ENCODE data around the gene GINS2.

GINS2 gene

GRCh38 chr16:85657996-85658395 is 30.8 kb downstream of the GINS2 start:
- FAIRE-seq (no peak), DNase-seq (ENCODE audit: extremely low spot score, insufficient read length, low read depth) (no peak)

- no peak for FAIRE-seq
Observed at GRCh38 chr16:85657267-85657650, 31.5 kb downstream of the GINS2 start.

GRCh38 chr16:85656351-85657266 is 32.1 kb downstream of the GINS2 start:
- FAIRE-seq: no peak
- no peak for DNase-seq (ENCODE audit: extremely low spot score, insufficient read length, low read depth)

More at GRCh38 chr16:85657267-85657650, 31.5 kb downstream of the GINS2 start:
- no peak for DNase-seq (ENCODE audit: extremely low spot score, insufficient read length, low read depth)

GRCh38 chr16:85655216-85656129 is 33.3 kb downstream of the GINS2 start:
- no peak for DNase-seq (ENCODE audit: extremely low spot score, insufficient read length, low read depth)
- no peak for FAIRE-seq

- FAIRE-seq (no peak), DNase-seq (ENCODE audit: extremely low spot score, insufficient read length, low read depth) (no peak)
Observed at GRCh38 chr16:85654251-85655095, 34.3 kb downstream of the GINS2 start.

- FAIRE-seq: no peak
- DNase-seq (ENCODE audit: extremely low spot score, insufficient read length, low read depth): no peak
Observed at GRCh38 chr16:85653290-85653891, 35.4 kb downstream of the GINS2 start.

GRCh38 chr16:85652431-85653221 is 36.1 kb downstream of the GINS2 start:
- no peak for DNase-seq (ENCODE audit: extremely low spot score, insufficient read length, low read depth)
- FAIRE-seq: no peak

GRCh38 chr16:85651629-85652430 is 36.9 kb downstream of the GINS2 start:
- DNase-seq (ENCODE audit: extremely low spot score, insufficient read length, low read depth) (no peak), FAIRE-seq (no peak)

- no peak for FAIRE-seq
- DNase-seq (ENCODE audit: extremely low spot score, insufficient read length, low read depth): no peak
Observed at GRCh38 chr16:85650844-85651628, 37.7 kb downstream of the GINS2 start.

GRCh38 chr16:85650135-85650843 is 38.5 kb downstream of the GINS2 start:
- no peak for DNase-seq (ENCODE audit: extremely low spot score, insufficient read length, low read depth)
- no peak for FAIRE-seq

GRCh38 chr16:85649411-85650134 is 39.2 kb downstream of the GINS2 start:
- FAIRE-seq: no peak
- DNase-seq (ENCODE audit: extremely low spot score, insufficient read length, low read depth): no peak

GRCh38 chr16:85648805-85649204 is 39.9 kb downstream of the GINS2 start:
- FAIRE-seq (no peak), DNase-seq (ENCODE audit: extremely low spot score, insufficient read length, low read depth) (no peak)

GRCh38 chr16:85648070-85648714 is 40.6 kb downstream of the GINS2 start:
- DNase-seq (ENCODE audit: extremely low spot score, insufficient read length, low read depth) (no peak), FAIRE-seq (no peak)

GRCh38 chr16:85646976-85647375 is 41.8 kb downstream of the GINS2 start:
- DNase-seq (ENCODE audit: extremely low spot score, insufficient read length, low read depth) (no peak), FAIRE-seq (no peak)

- DNase-seq (ENCODE audit: extremely low spot score, insufficient read length, low read depth) (no peak), FAIRE-seq (no peak)
Observed at GRCh38 chr16:85646358-85646907, 42.3 kb downstream of the GINS2 start.

Measured in GM18507 (cell line).